HEK293 (cell line): Measurements from ENCODE around the gene EPS8.

Source experiments
- CTCF ChIA-PET: fragments of 350-600 bp; formaldehyde crosslinking; extraction: SDS; loops from one replicate; lab custom pipeline; 2021; ENCODE audit warnings: antibody characterized with exemption; lab: Yijun Ruan, JAX
- POLR2A ChIA-PET: fragments of 300-600 bp; formaldehyde crosslinking; extraction: SDS; loops from one replicate; lab custom pipeline; 2020; ENCODE audit warnings: antibody characterized with exemption, inconsistent platforms; lab: Yijun Ruan, JAX
- H3K27ac ChIP-seq: fragments of 200-500 bp; sonication (Bioruptor generic); 2 replicates; pipeline ENCODE4 v1.5.1; 2014; ENCODE audit warnings: low read depth, low read length, control low read depth, inconsistent platforms; ENCODE audit errors: extremely low read depth
- H3K36me3 ChIP-seq, 2 experiments: fragments of 200-500 bp in 1 of 2; sonication (Bioruptor generic) in 1 of 2; 1 replicate in 1 of 2; 2 replicates in 1 of 2; pipeline ENCODE4 v1.5.1; 2014 to 2017; ENCODE audit warnings: inconsistent platforms in 2 of 2, low read length in 2 of 2; ENCODE audit not compliant: control insufficient read depth in 2 of 2, insufficient read depth in 1 of 2
- H3K4me1 ChIP-seq: fragments of 200-500 bp; sonication (Bioruptor generic); 2 replicates; pipeline ENCODE4 v1.5.1; 2014; ENCODE audit warnings: mild to moderate bottlenecking, low read length, inconsistent platforms; ENCODE audit not compliant: control insufficient read depth, insufficient read depth
- H3K4me3 ChIP-seq: 2 replicates; pipeline ENCODE4 v1.5.1; 2011; ENCODE audit warnings: low read depth, mild to moderate bottlenecking, control low read depth, low read length, moderate library complexity
- H3K9me3 ChIP-seq: fragments of 200-500 bp; sonication (Bioruptor generic); 2 replicates; pipeline ENCODE4 v1.5.1; 2014; ENCODE audit warnings: low read depth, low read length, inconsistent platforms; ENCODE audit not compliant: control insufficient read depth, insufficient read depth
- ATF2 ChIP-seq: fragments of 450-650 bp; formaldehyde crosslinking; IDR thresholded peaks from 2 replicates; pipeline ENCODE4 v1.5.1; 2016; ENCODE audit warnings: missing biosample characterization, missing genetic modification characterization, low read depth
- GLIS1 ChIP-seq: fragments of 450-650 bp; formaldehyde crosslinking; IDR thresholded peaks from 2 replicates; pipeline ENCODE4 v1.5.1; 2016; ENCODE audit warnings: missing biosample characterization, missing genetic modification characterization
- PRDM10 ChIP-seq: fragments of 450-650 bp; formaldehyde crosslinking; IDR thresholded peaks from 2 replicates; pipeline ENCODE4 v1.5.1; 2016; ENCODE audit warnings: missing biosample characterization, missing genetic modification characterization
- SALL2 ChIP-seq: fragments of 450-650 bp; formaldehyde crosslinking; IDR thresholded peaks from 2 replicates; pipeline ENCODE4 v1.5.0; 2017; ENCODE audit warnings: missing biosample characterization, mild to moderate bottlenecking, missing genetic modification characterization, borderline replicate concordance
- SP3 ChIP-seq: fragments of 450-650 bp; formaldehyde crosslinking; IDR thresholded peaks from 2 replicates; pipeline ENCODE4 v1.5.1; 2016; ENCODE audit warnings: missing biosample characterization, missing genetic modification characterization
- ZNF138 ChIP-seq: fragments of 450-650 bp; formaldehyde crosslinking; IDR thresholded peaks from 2 replicates; pipeline ENCODE4 v1.5.1; 2016; ENCODE audit warnings: missing biosample characterization, missing genetic modification characterization, borderline replicate concordance
- ZNF148 ChIP-seq: fragments of 450-650 bp; formaldehyde crosslinking; IDR thresholded peaks from 2 replicates; pipeline ENCODE4 v1.5.0; 2017; ENCODE audit warnings: missing biosample characterization, missing genetic modification characterization, borderline replicate concordance
- ZNF16 ChIP-seq: fragments of 450-650 bp; formaldehyde crosslinking; IDR thresholded peaks from 2 replicates; pipeline ENCODE4 v1.5.1; 2016; ENCODE audit warnings: low read depth, missing biosample characterization, missing genetic modification characterization
- ZNF280D ChIP-seq: fragments of 450-650 bp; formaldehyde crosslinking; IDR thresholded peaks from 2 replicates; pipeline ENCODE4 v1.5.1; 2016; ENCODE audit warnings: missing biosample characterization, missing genetic modification characterization
- ZNF521 ChIP-seq: fragments of 450-650 bp; formaldehyde crosslinking; IDR thresholded peaks from 2 replicates; pipeline ENCODE4 v1.5.1; 2017; ENCODE audit warnings: missing biosample characterization, mild to moderate bottlenecking, missing genetic modification characterization
- ZNF544 ChIP-seq: fragments of 450-650 bp; formaldehyde crosslinking; IDR thresholded peaks from 2 replicates; pipeline ENCODE4 v1.5.0; 2017; ENCODE audit warnings: missing biosample characterization, missing genetic modification characterization
- ZNF558 ChIP-seq: fragments of 450-650 bp; formaldehyde crosslinking; IDR thresholded peaks from 2 replicates; pipeline ENCODE4 v1.5.1; 2016; ENCODE audit warnings: missing biosample characterization, missing genetic modification characterization

The EPS8 gene

GRCh38 chr12:15707516-15708199, 81.5 kb downstream of the EPS8 start (continued):
- TF ChIP-seq ZNF280D (no peak), ZNF558 (no peak)

- TF ChIP-seq ZNF521 (no peak), PRDM10 (tag by site-specific recombination) (peak; percentile 79; the same call in 1 of the 2 replicates), SP3 (peak; percentile 37; the same call in 1 of the 2 replicates), GLIS1 (peak; percentile 38; the same call in 1 of the 2 replicates)
- H3K36me3 ChIP-seq = no peaks in the 10 kb centered on the region
- POLR2A ChIA-PET = no interaction called here
- no peak overlapping the region for H3K4me3 ChIP-seq
- peaks cover 12% of the 10 kb centered on the region for H3K4me1 ChIP-seq
- CTCF ChIA-PET = interaction anchor here (0.6 kb wide), 1 partner anchor 1489 kb away, joined by 3 read pairs; no protein-coding TSS in a partner anchor
- no peaks in the 10 kb centered on the region for H3K9me3 ChIP-seq
- H3K27ac ChIP-seq = no peak overlapping the region
Observed at GRCh38 chr12:15706010-15706676, 83.0 kb downstream of the EPS8 start.

GRCh38 chr12:15705606-15706005, 83.6 kb downstream of the EPS8 start:
- CTCF ChIA-PET = no interaction called here
- POLR2A ChIA-PET = no interaction called here
- Histone ChIP-seq H3K9me3 (no peaks in the 10 kb centered on the region), H3K36me3 (no peaks in the 10 kb centered on the region), H3K4me1 (peaks cover 16% of the 10 kb centered on the region), H3K27ac (no peak overlapping the region), H3K4me3 (no peak overlapping the region)
- no peak for TF ChIP-seq SALL2
- TF ChIP-seq ZNF544 (tag by site-specific recombination) = no peak

- CTCF ChIA-PET = no interaction called here
- Histone ChIP-seq H3K36me3 (no peaks in the 10 kb centered on the region), H3K4me1 (peaks cover 23% of the 10 kb centered on the region), H3K4me3 (no peak overlapping the region), H3K27ac (no peak overlapping the region), H3K9me3 (no peaks in the 10 kb centered on the region)
- POLR2A ChIA-PET = no interaction called here
- no peak for TF ChIP-seq ZNF138 (tag by site-specific recombination)
- TF ChIP-seq ZNF148 (tag by site-specific recombination) = no peak
- TF ChIP-seq ZNF16 = no peak
- TF ChIP-seq ATF2 = 0 out of 2 replicates have a peak, but pooled peaks have one; percentile 17
Observed at GRCh38 chr12:15702276-15702675, 86.9 kb downstream of the EPS8 start.
